GM03348 (cell line): ENCODE measurements around the gene STAG3.
"Not testable (repeated sequence)": the region's sequence is repeated elsewhere in the genome, so short reads cannot be mapped to it uniquely, and the experiment has no call there.

Source experiments
- DNase-seq: peaks from one replicate; pipeline ENCODE4 v3.0.0; 2012; ENCODE audit warnings: low spot score

Gene STAG3

GRCh38 chr7:100213672-100214071 lies 36.0 kb downstream of the STAG3 start:
- no peak for DNase-seq

GRCh38 chr7:100214356-100214755 lies 36.6 kb downstream of the STAG3 start:
- not testable (repeated sequence) for DNase-seq

GRCh38 chr7:100215895-100216294 lies 38.2 kb downstream of the STAG3 start:
- no peak for DNase-seq

- not testable (repeated sequence) for DNase-seq
Observed at GRCh38 chr7:100217934-100218333, 40.2 kb downstream of the STAG3 start.

- no peak for DNase-seq
Observed at GRCh38 chr7:100219271-100219737, 41.6 kb downstream of the STAG3 start.

- not testable (repeated sequence) for DNase-seq
Observed at GRCh38 chr7:100219801-100220585, 42.3 kb downstream of the STAG3 start, which contains the start of gene PVRIG. TSS of gene PVRIG (plus strand) at chr7:100219949. CDS start at chr7:100219971, 22 bp downstream.

- no peak for DNase-seq
Observed at GRCh38 chr7:100220586-100221230, 43.0 kb downstream of the STAG3 start.

GRCh38 chr7:100221231-100221718 lies 43.6 kb downstream of the STAG3 start:
- no peak for DNase-seq

GRCh38 chr7:100221767-100222444 lies 44.2 kb downstream of the STAG3 start:
- DNase-seq = no peak

- no peak for DNase-seq
Observed at GRCh38 chr7:100222445-100223132, 44.9 kb downstream of the STAG3 start.

- DNase-seq = not testable (repeated sequence)
Observed at GRCh38 chr7:100223376-100223927, 45.7 kb downstream of the STAG3 start.

GRCh38 chr7:100224891-100225290 lies 47.2 kb downstream of the STAG3 start:
- DNase-seq = not testable (repeated sequence)

GRCh38 chr7:100234660-100235317 lies 57.1 kb downstream of the STAG3 start:
- not testable (repeated sequence) for DNase-seq

- not testable (repeated sequence) for DNase-seq
Observed at GRCh38 chr7:100239975-100240374, 62.3 kb downstream of the STAG3 start.

GRCh38 chr7:100243385-100243784 lies 65.7 kb downstream of the STAG3 start:
- DNase-seq = not testable (repeated sequence)

GRCh38 chr7:100244988-100245605 lies 67.4 kb downstream of the STAG3 start:
- not testable (repeated sequence) for DNase-seq

- not testable (repeated sequence) for DNase-seq
Observed at GRCh38 chr7:100246121-100246864, 68.6 kb downstream of the STAG3 start.

- not testable (repeated sequence) for DNase-seq
Observed at GRCh38 chr7:100246865-100247137, 69.1 kb downstream of the STAG3 start.

- DNase-seq = peak; percentile 13
Observed at GRCh38 chr7:100247152-100247757, 69.5 kb downstream of the STAG3 start.

- DNase-seq = no peak
Observed at GRCh38 chr7:100248483-100248882, 70.8 kb downstream of the STAG3 start.
